ENCODE data around the gene MGLL. TPM values are rescaled to one million over a fixed set of nuclear protein-coding genes. Genes with fewer than 3 reads are reported as not detected.

MGLL gene
- total RNA-seq, 1 experiment from 2014 or later: 12.6 TPM

- no peak overlapping the region for H3K27ac Mint-ChIP-seq (ENCODE audit: low read depth, unreplicated experiment)
- no peaks in the 10 kb centered on the region for H3K36me3 Mint-ChIP-seq (ENCODE audit: insufficient read depth, unreplicated experiment)
- ChIA-PET CTCF (interaction anchor here (1.0 to 3.3 kb wide), 5 partner anchors 10 to 338 kb away, joined by 3 to 15 read pairs (median 4); no protein-coding TSS in a partner anchor), POLR2A (interaction anchor here (0.6 to 1.0 kb wide), 2 partner anchors 90 to 113 kb away, joined by 3 read pairs; no protein-coding TSS in a partner anchor)
- no peak for DNase-seq (ENCODE audit: unreplicated experiment)
- no peaks in the 10 kb centered on the region for H3K9me3 Mint-ChIP-seq (ENCODE audit: unreplicated experiment)
- peaks cover 28% of the 10 kb centered on the region for H3K4me1 Mint-ChIP-seq (ENCODE audit: insufficient read depth, unreplicated experiment)
- no TSS peak for BruUV-seq (replicated peaks)
- intact Hi-C loops (cut with micrococcal nuclease): no loop called here
- no peak overlapping the region for H3K4me3 Mint-ChIP-seq (ENCODE audit: unreplicated experiment)
- no peaks in the 10 kb centered on the region for H3K27me3 Mint-ChIP-seq (ENCODE audit: insufficient read depth, unreplicated experiment)
- TF ChIP-seq, protein P1, sequence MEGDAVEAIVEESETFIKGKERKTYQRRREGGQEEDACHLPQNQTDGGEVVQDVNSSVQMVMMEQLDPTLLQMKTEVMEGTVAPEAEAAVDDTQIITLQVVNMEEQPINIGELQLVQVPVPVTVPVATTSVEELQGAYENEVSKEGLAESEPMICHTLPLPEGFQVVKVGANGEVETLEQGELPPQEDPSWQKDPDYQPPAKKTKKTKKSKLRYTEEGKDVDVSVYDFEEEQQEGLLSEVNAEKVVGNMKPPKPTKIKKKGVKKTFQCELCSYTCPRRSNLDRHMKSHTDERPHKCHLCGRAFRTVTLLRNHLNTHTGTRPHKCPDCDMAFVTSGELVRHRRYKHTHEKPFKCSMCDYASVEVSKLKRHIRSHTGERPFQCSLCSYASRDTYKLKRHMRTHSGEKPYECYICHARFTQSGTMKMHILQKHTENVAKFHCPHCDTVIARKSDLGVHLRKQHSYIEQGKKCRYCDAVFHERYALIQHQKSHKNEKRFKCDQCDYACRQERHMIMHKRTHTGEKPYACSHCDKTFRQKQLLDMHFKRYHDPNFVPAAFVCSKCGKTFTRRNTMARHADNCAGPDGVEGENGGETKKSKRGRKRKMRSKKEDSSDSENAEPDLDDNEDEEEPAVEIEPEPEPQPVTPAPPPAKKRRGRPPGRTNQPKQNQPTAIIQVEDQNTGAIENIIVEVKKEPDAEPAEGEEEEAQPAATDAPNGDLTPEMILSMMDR (IDR thresholded peaks at IDR 0.05; ENCODE audit: unreplicated experiment): no peak
Measured at GRCh38 chr3:127678315-127678599, 144.1 kb downstream of the MGLL start.

DNA sequence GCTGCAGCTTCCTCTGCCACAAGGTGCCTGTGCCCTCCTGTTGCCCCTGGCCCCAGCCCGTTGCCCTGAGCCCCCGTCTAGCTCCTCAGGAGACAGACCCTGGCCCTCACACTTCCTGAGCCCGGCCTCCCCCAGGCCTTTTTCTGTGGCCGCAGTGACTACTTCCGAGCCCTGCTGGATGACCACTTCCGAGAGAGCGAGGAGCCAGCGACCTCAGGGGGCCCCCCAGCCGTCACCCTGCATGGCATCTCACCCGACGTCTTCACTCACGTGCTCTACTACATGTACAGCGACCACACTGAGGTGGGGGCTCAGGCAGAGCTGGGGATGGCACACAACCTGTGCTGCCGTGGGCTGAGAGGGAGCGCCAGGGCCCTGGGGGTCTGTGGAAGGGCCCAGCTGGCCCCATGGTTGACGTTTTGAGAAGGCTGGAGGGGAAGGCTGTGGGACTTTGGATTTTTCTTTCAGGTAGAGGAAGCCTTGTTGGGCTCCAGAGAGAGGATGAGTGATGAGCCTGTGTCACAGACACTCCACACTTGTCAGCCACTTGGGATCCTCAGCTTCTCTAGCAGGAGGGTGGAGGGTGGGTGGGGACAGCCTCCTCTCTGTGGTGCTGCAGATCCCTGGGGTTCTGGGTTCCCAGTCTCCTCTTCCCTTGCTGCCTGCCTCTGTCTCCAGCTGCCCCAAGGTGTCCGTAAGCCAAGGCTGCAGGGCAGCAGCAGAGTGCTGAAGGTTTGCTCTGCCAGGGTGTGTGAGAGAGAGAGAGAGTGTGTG, 144.6 kb downstream of the MGLL start:
- DNase-seq (ENCODE audit: unreplicated experiment): no peak
- TF ChIP-seq, protein P1 (IDR thresholded peaks at IDR 0.05; ENCODE audit: unreplicated experiment): no peak
- peaks cover 28% of the 10 kb centered on the region for H3K4me1 Mint-ChIP-seq (ENCODE audit: insufficient read depth, unreplicated experiment)
- CTCF ChIA-PET: interaction anchor here (0.5 to 3.3 kb wide), 8 partner anchors 10 to 1671 kb away, joined by 3 to 15 read pairs (median 3); no protein-coding TSS in a partner anchor
- no peaks in the 10 kb centered on the region for H3K9me3 Mint-ChIP-seq (ENCODE audit: unreplicated experiment)
- POLR2A ChIA-PET: interaction anchor here (0.6 to 1.0 kb wide), 2 partner anchors 91 to 114 kb away, joined by 3 read pairs; no protein-coding TSS in a partner anchor
- no TSS peak for BruUV-seq (replicated peaks)
- H3K36me3 Mint-ChIP-seq (ENCODE audit: insufficient read depth, unreplicated experiment): no peaks in the 10 kb centered on the region
- intact Hi-C loops (cut with micrococcal nuclease): no loop called here
- no peak overlapping the region for H3K27ac Mint-ChIP-seq (ENCODE audit: low read depth, unreplicated experiment)
- H3K4me3 Mint-ChIP-seq (ENCODE audit: unreplicated experiment): no peak overlapping the region
- H3K27me3 Mint-ChIP-seq (ENCODE audit: insufficient read depth, unreplicated experiment): no peaks in the 10 kb centered on the region

GRCh38 chr3:127676921-127677351, 145.4 kb downstream of the MGLL start:
- POLR2A ChIA-PET: no interaction called here
- H3K9me3 Mint-ChIP-seq (ENCODE audit: unreplicated experiment): no peaks in the 10 kb centered on the region
- H3K4me3 Mint-ChIP-seq (ENCODE audit: unreplicated experiment): no peak overlapping the region
- peaks cover 28% of the 10 kb centered on the region for H3K4me1 Mint-ChIP-seq (ENCODE audit: insufficient read depth, unreplicated experiment)
- TF ChIP-seq, protein P1 (IDR thresholded peaks at IDR 0.05; ENCODE audit: unreplicated experiment): no peak
- intact Hi-C loops (cut with micrococcal nuclease): no loop called here
- DNase-seq (ENCODE audit: unreplicated experiment): no peak
- H3K27ac Mint-ChIP-seq (ENCODE audit: low read depth, unreplicated experiment): no peak overlapping the region
- H3K36me3 Mint-ChIP-seq (ENCODE audit: insufficient read depth, unreplicated experiment): no peaks in the 10 kb centered on the region
- BruUV-seq (replicated peaks): no TSS peak
- CTCF ChIA-PET: interaction anchor here (0.7 to 1.1 kb wide), 3 partner anchors 14 to 294 kb away, joined by 3 read pairs; no protein-coding TSS in a partner anchor
- no peaks in the 10 kb centered on the region for H3K27me3 Mint-ChIP-seq (ENCODE audit: insufficient read depth, unreplicated experiment)

DNA sequence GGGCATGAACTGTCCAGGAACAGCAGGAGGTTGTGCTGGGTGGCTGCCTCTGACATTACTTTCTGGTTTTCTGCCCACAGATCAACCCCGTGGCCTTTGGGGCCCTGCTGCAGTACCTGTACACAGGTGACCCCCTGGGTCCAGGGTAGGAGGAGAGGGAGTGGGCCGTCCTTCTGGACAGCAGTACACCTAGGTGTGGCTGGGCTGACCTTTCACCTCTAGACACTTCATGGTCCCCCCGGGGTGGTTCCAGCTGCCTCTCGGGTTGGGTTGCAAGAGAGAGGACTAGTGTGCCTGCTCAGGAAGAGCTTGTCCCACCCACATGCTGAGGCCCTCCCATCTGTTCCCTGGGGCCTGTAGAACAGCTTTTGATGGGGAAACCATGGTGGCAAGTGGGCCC, 145.9 kb downstream of the MGLL start:
- ChIA-PET CTCF (interaction anchor here (1.1 kb wide), 1 partner anchor 15 kb away, joined by 3 read pairs; no protein-coding TSS in a partner anchor), POLR2A (no interaction called here)
- no peak overlapping the region for H3K27ac Mint-ChIP-seq (ENCODE audit: low read depth, unreplicated experiment)
- no peaks in the 10 kb centered on the region for H3K27me3 Mint-ChIP-seq (ENCODE audit: insufficient read depth, unreplicated experiment)
- peaks cover 28% of the 10 kb centered on the region for H3K4me1 Mint-ChIP-seq (ENCODE audit: insufficient read depth, unreplicated experiment)
- intact Hi-C loops (cut with micrococcal nuclease): no loop called here
- no peaks in the 10 kb centered on the region for H3K9me3 Mint-ChIP-seq (ENCODE audit: unreplicated experiment)
- no TSS peak for BruUV-seq (replicated peaks)
- no peak for DNase-seq (ENCODE audit: unreplicated experiment)
- TF ChIP-seq, protein P1 (IDR thresholded peaks at IDR 0.05; ENCODE audit: unreplicated experiment): no peak
- no peaks in the 10 kb centered on the region for H3K36me3 Mint-ChIP-seq (ENCODE audit: insufficient read depth, unreplicated experiment)
- H3K4me3 Mint-ChIP-seq (ENCODE audit: unreplicated experiment): no peak overlapping the region

Data from MCF 10A (cell line).